ENCODE results near the gene MPND.
A peak's percentile ranks its signal among the peaks of the same experiment; 100 is the strongest.
"Not testable (repeated sequence)": the region's sequence is repeated elsewhere in the genome, so short reads cannot be mapped to it uniquely, and the experiment has no call there.

The MPND gene

DNA sequence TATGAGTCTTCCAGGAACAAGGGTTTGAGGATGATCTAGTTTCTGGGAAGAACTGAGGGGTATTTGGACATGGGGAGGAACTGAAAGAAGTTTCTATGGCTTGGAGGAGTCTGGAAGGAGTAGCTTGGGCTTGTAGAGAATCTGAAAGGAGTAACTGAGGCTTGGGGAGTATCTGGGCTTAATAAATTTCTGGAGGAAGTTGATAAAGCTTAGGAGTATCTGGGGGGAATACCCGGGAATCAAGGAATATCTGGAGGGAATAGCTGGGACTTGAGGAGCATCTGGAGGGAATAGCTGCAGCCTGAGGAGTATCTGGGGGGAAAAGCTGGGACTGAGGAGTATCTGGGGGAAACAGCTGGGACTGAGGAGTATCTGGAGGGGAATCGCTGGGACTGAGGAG, 22.9 kb upstream of the MPND start:
- no peak for DNase-seq

GRCh38 chr19:4322942-4323665, 20.3 kb upstream of the MPND start:
- DNase-seq: no peak

GRCh38 chr19:4323692-4324091, 19.7 kb upstream of the MPND start:
- no peak for DNase-seq

DNA sequence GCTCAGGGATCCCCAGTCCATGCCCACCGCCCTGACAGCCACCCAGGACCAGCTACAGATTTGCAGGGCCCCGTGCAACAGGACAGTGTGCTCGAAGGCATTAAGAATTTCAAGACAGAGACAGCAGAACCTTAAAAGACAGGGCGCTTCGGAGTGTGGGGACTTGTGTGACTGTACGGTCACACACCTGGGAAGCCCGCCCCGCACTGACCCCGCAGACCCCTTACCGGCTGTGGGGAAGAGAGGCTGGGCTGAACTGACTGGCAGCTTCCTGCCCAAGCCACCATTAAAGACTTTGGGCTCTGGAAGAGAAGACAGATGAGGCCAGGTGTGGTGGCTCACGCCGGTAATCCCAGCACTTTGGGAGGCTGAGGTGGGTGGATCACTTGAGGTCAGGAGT, 19.1 kb upstream of the MPND start:
- DNase-seq: no peak

- DNase-seq: no peak
These were observed 17.0 kb upstream of the MPND start for GRCh38 chr19:4326215-4326836.

GRCh38 chr19:4326837-4327251, 16.5 kb upstream of the MPND start:
- peak; percentile 42 for DNase-seq

GRCh38 chr19:4327252-4327876, 16.0 kb upstream of the MPND start:
- DNase-seq: peak; percentile 82

GRCh38 chr19:4327877-4328242, 15.5 kb upstream of the MPND start:
- no peak for DNase-seq

GRCh38 chr19:4328243-4328990, 14.9 kb upstream of the MPND start:
- DNase-seq: peak; percentile 96

GRCh38 chr19:4328991-4329681, 14.2 kb upstream of the MPND start:
- peak; percentile 46 for DNase-seq

DNA sequence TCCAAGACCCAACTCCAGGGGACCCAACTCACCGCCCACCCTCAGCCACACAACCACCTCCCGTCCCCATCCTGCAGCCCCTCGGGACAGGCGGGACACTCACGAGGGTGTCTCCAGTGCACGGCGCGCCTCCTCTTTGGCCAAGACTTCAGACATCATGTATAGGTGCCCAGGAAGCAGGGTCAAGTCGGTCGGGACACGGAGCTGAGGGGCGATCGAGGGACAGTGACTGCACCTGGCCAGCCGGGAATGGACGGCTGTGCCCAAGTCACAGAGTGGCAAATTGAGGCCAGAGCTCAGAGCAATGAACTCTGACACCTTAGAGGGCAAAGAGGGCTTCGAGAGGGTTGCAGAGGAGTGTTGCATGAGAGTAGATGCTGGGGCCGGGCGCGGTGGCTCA, 13.5 kb upstream of the MPND start:
- no peak for DNase-seq

GRCh38 chr19:4334929-4335570, 8.3 kb upstream of the MPND start:
- no peak for DNase-seq

DNA sequence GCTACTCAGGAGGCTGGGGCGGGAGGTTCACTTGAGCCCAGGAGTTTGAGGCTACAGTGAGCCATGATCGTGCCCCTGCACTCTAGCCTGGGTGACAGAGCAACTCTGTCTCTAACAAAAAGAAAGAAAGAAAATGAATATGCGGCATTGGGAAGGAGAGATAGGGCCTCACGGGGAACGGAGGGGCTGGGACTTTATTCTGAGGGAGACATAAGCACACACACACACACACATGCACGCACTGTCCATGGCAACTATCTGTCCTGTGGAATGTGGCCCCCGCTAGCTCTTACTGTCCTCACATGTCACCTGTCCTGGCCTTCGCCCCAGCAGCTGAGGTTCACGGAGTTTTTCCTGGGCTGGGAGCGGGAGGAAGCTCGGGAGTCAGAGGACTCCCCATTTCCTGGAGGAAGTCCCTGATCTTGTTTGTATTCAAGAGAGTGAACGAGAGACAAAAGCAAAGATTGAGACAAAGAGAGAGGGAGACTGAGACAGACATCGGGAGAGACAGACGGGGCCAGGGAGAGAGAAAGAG, 5.4 kb upstream of the MPND start:
- no peak for DNase-seq

GRCh38 chr19:4338441-4339355, 4.7 kb upstream of the MPND start, which contains the start of gene STAP2:
Gene STAP2, minus strand, starts transcription at chr19:4338827. Its CDS starts 74 bp downstream, at chr19:4338753.
- DNase-seq: peak; percentile 16

DNA sequence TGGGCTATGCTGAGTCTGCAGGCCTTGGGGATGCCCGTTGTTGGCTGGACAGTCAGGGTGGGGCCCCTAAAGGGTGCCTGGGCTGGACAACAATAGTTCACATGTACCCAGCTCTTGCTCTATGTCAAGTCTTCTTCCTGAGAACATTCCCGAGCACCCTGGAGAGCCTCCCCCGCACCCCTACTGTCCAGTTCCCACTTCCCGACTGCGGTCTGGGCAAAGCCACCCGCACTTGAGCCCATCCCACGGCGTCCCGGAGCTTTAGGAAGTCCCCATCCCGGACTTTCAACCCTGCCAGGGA, 1.1 kb upstream of the MPND start:
- no peak for DNase-seq

- DNase-seq: peak; percentile 99
These were observed 570 bp upstream of the MPND start for GRCh38 chr19:4342615-4343369.

DNA sequence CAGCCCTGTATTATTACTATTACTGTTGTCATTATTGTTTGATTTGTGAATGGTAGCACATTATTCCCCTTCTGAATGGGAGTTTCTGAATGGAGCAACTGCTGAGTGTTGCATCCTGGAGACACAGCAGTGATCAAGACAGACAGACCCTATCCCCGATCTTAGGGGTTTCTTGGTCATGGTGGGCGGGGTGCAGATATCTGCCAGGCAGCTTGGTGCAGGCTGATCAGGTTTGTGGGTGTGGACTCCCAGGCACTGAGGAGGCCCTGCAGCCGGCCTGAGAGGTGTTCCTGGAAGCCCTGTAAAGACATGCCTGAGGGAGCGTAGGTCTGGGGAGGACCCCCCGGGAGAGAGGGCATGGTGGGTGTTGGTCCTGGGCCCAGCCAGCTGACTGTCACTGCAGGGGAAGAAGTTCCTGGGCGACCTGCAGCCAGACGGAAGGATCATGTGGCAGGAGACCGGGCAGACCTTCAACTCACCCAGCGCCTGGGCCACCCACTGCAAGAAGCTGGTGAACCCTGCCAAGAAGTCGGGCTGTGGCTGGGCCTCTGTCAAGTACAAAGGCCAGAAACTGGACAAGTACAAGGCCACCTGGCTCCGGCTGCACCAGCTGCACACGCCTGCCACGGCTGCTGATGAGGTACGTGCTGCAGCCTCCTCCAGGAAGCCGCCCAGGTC, 2.1 kb downstream of the MPND start:
- DNase-seq: no peak

- DNase-seq: no peak
These were observed 2.6 kb downstream of the MPND start for GRCh38 chr19:4346020-4346383.

DNA sequence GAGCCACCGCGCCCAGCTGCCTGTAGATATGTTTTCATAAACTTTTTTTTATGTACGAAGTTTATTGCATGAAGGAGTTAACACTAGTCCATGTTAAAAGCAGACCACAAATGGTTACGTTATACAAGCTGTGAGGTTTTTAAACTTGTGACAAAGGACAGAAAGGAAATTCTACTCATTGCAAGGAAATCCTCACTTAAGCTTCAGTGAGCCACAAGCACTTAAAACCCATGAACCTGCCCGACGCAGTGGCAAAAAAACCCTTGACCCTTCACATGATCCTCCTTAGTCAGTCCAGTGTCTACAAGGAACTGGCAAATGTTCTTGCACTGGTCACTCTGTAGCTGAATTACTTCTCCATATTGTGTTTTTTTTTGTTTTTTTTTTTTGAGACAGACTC, 4.2 kb downstream of the MPND start:
- no peak for DNase-seq

GRCh38 chr19:4349225-4349624, 5.9 kb downstream of the MPND start:
- not testable (repeated sequence) for DNase-seq

Data from CD4-positive, alpha-beta T cell treated with Interleukin-17A for 1 hour (primary cell).